ENCODE data around the gene MRPL46. TPM values are rescaled to one million over a fixed set of nuclear protein-coding genes. Genes with fewer than 3 reads are reported as not detected.

The MRPL46 gene
- total RNA-seq, 1 experiment from 2014 or later: 32.7 TPM

- Histone ChIP-seq H3K4me3 (no peak overlapping the region), H3K9me2 (ENCODE audit: insufficient read depth) (no peaks in the 10 kb centered on the region), H3K27me3 (ENCODE audit: insufficient read depth, low read depth) (no peaks in the 10 kb centered on the region; the same call in 1 of the 2 replicates), H3K36me3 (ENCODE audit: low read depth) (peaks cover 4% of the 10 kb centered on the region; the same call in 1 of the 2 replicates), H3K27ac (no peak overlapping the region), H3K4me2 (no peak overlapping the region), H3K79me2 (ENCODE audit: low read depth) (no peaks in the 10 kb centered on the region), H3F3A (ENCODE audit: insufficient read depth, low read depth) (no peaks in the 10 kb centered on the region), H2AFZ (no peak overlapping the region), H3K9me3 (ENCODE audit: insufficient read depth, low read depth) (no peaks in the 10 kb centered on the region), H3K4me1 (replicated peaks; ENCODE audit: insufficient read depth) (no peaks in the 10 kb centered on the region), H4K20me1 (ENCODE audit: insufficient read depth) (no peaks in the 10 kb centered on the region; the same call in 1 of the 2 replicates)
- intact Hi-C loops (cut with micrococcal nuclease; ENCODE audit: unreplicated experiment): loop anchor here (10.0 kb wide), 1 partner anchor 212 kb away; no protein-coding TSS in a partner anchor
- no peak for TF ChIP-seq CTCF (conservative IDR thresholded peaks at IDR 0.05)
- no peak for TF ChIP-seq EZH2 (IDR thresholded peaks at IDR 0.05; ENCODE audit: low read depth)
- POLR2A ChIA-PET (ENCODE audit: unreplicated experiment): no interaction called here
- DNase-seq: no peak
- CTCF ChIA-PET: no interaction called here
- BruUV-seq (replicated peaks): no TSS peak
Measured at GRCh38 chr15:88456733-88457132, 10.5 kb downstream of the MRPL46 start.

GRCh38 chr15:88454867-88455810, 12.0 kb downstream of the MRPL46 start:
- Histone ChIP-seq H3K27me3 (ENCODE audit: insufficient read depth, low read depth) (no peaks in the 10 kb centered on the region; the same call in 1 of the 2 replicates), H3K4me2 (no peak overlapping the region), H3K36me3 (ENCODE audit: low read depth) (peaks cover 4% of the 10 kb centered on the region; the same call in 1 of the 2 replicates), H3K4me3 (no peak overlapping the region), H3K79me2 (ENCODE audit: low read depth) (no peaks in the 10 kb centered on the region), H3K9me3 (ENCODE audit: insufficient read depth, low read depth) (no peaks in the 10 kb centered on the region), H3K9me2 (ENCODE audit: insufficient read depth) (no peaks in the 10 kb centered on the region), H4K20me1 (ENCODE audit: insufficient read depth) (no peaks in the 10 kb centered on the region), H3K27ac (no peak overlapping the region), H3F3A (ENCODE audit: insufficient read depth, low read depth) (no peaks in the 10 kb centered on the region), H2AFZ (no peak overlapping the region), H3K4me1 (replicated peaks; ENCODE audit: insufficient read depth) (no peaks in the 10 kb centered on the region)
- DNase-seq: peak; percentile 41 to 51
- intact Hi-C loops (cut with micrococcal nuclease; ENCODE audit: unreplicated experiment): loop anchor here (10.0 kb wide), 1 partner anchor 210 kb away; no protein-coding TSS in a partner anchor
- POLR2A ChIA-PET (ENCODE audit: unreplicated experiment): interaction anchor here (0.6 kb wide), 1 partner anchor 1831 kb away, joined by 5 read pairs; no protein-coding TSS in a partner anchor
- BruUV-seq (replicated peaks): no TSS peak
- CTCF ChIA-PET: no interaction called here
- no peak for TF ChIP-seq EZH2 (IDR thresholded peaks at IDR 0.05; ENCODE audit: low read depth)
- peak; percentile 72 for TF ChIP-seq CTCF (conservative IDR thresholded peaks at IDR 0.05)

GRCh38 chr15:88454236-88454635, 13.0 kb downstream of the MRPL46 start:
- no peaks in the 10 kb centered on the region for H3F3A ChIP-seq (ENCODE audit: insufficient read depth, low read depth)
- POLR2A ChIA-PET (ENCODE audit: unreplicated experiment): no interaction called here
- H3K4me2 ChIP-seq: no peak overlapping the region
- peaks cover under 1% of the 10 kb centered on the region; the same call in 1 of the 2 replicates for H3K36me3 ChIP-seq (ENCODE audit: low read depth)
- no peak overlapping the region for H2AFZ ChIP-seq
- TF ChIP-seq CTCF (conservative IDR thresholded peaks at IDR 0.05) (no peak), EZH2 (IDR thresholded peaks at IDR 0.05; ENCODE audit: low read depth) (no peak)
- no peak overlapping the region for H3K4me3 ChIP-seq
- no peaks in the 10 kb centered on the region for H3K79me2 ChIP-seq (ENCODE audit: low read depth)
- intact Hi-C loops (cut with micrococcal nuclease; ENCODE audit: unreplicated experiment): loop anchor here (10.0 kb wide), 1 partner anchor 209 kb away; no protein-coding TSS in a partner anchor
- no peak for DNase-seq
- no peak overlapping the region for H3K27ac ChIP-seq
- CTCF ChIA-PET: no interaction called here
- H4K20me1 ChIP-seq (ENCODE audit: insufficient read depth): no peaks in the 10 kb centered on the region
- H3K27me3 ChIP-seq (ENCODE audit: insufficient read depth, low read depth): no peaks in the 10 kb centered on the region; the same call in 1 of the 2 replicates
- no peaks in the 10 kb centered on the region for H3K9me2 ChIP-seq (ENCODE audit: insufficient read depth)
- no peaks in the 10 kb centered on the region for H3K9me3 ChIP-seq (ENCODE audit: insufficient read depth, low read depth)
- no peaks in the 10 kb centered on the region for H3K4me1 ChIP-seq (replicated peaks; ENCODE audit: insufficient read depth)
- BruUV-seq (replicated peaks): no TSS peak

Measured in PC-9 (cell line).